WI38 (cell line): ENCODE measurements around the gene AGR2.

ENCODE experiments used
- H3K4me3 ChIP-seq: 2 replicates; pipeline ENCODE4 v1.5.1; 2011; ENCODE audit warnings: low read depth, mild to moderate bottlenecking, control low read depth, low read length
- TF ChIP-seq, protein P1 (sequence below): IDR thresholded peaks from 2 replicates; pipeline ENCODE4 v1.5.1; 2012; ENCODE audit warnings: low read depth, mild to moderate bottlenecking, control low read depth, low read length

Gene AGR2

GRCh38 chr7:16753932-16754855, 50.6 kb downstream of the AGR2 start:
- TF ChIP-seq, protein P1, sequence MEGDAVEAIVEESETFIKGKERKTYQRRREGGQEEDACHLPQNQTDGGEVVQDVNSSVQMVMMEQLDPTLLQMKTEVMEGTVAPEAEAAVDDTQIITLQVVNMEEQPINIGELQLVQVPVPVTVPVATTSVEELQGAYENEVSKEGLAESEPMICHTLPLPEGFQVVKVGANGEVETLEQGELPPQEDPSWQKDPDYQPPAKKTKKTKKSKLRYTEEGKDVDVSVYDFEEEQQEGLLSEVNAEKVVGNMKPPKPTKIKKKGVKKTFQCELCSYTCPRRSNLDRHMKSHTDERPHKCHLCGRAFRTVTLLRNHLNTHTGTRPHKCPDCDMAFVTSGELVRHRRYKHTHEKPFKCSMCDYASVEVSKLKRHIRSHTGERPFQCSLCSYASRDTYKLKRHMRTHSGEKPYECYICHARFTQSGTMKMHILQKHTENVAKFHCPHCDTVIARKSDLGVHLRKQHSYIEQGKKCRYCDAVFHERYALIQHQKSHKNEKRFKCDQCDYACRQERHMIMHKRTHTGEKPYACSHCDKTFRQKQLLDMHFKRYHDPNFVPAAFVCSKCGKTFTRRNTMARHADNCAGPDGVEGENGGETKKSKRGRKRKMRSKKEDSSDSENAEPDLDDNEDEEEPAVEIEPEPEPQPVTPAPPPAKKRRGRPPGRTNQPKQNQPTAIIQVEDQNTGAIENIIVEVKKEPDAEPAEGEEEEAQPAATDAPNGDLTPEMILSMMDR = no peak
- peak overlapping the region; percentile 69 for H3K4me3 ChIP-seq

GRCh38 chr7:16753102-16753931, 51.5 kb downstream of the AGR2 start, which contains the start of gene TSPAN13:
Gene TSPAN13, plus strand, starts transcription at chr7:16753755. Its CDS starts 213 bp downstream, at chr7:16753968.
- peak within 1 kb of the TSS; percentile 69 for H3K4me3 ChIP-seq

GRCh38 chr7:16747102-16747501, 57.7 kb downstream of the AGR2 start:
- no peak overlapping the region for H3K4me3 ChIP-seq
- TF ChIP-seq, protein P1 = no peak

More at GRCh38 chr7:16753102-16753931, 51.5 kb downstream of the AGR2 start, which contains the start of gene TSPAN13:
- TF ChIP-seq, protein P1 = no peak

DNA sequence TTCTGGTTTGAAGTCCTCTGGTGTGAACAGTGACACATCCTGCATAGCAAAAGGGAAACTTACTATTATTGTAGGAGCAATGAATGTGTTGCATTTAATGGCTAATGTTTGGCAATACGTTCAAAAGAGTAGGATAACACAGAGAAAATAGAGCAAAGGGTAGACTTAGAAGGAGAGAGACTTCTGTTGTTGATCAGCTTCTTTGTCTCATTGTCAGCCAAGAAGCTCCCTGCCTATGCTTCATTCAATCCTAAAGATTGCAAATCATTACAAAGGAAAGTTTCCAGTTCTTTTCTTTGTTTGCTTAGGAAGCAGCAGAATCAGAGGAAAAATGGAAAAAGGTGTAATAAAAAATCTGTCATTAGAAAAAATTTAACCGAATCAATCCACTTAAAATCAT, 59.2 kb downstream of the AGR2 start:
- TF ChIP-seq, protein P1 = no peak
- no peak overlapping the region for H3K4me3 ChIP-seq

- TF ChIP-seq, protein P1 = no peak
- no peak overlapping the region for H3K4me3 ChIP-seq
Observed at GRCh38 chr7:16744518-16745250, 60.1 kb downstream of the AGR2 start.

- H3K4me3 ChIP-seq = no peak overlapping the region
- TF ChIP-seq, protein P1 = no peak
Observed at GRCh38 chr7:16743236-16743635, 61.6 kb downstream of the AGR2 start.
